ENCODE data around the gene MYO1D. TPM values are rescaled to one million over a fixed set of nuclear protein-coding genes. Genes with fewer than 3 reads are reported as not detected.
A peak's percentile ranks its signal among the peaks of the same experiment; 100 is the strongest.

Gene MYO1D
- total and polyA plus RNA-seq, 2 of the 13 experiments (the other 11 are each of a cell fraction or from before 2014, with no cell fraction given) = 13.2 to 17.3 TPM

GRCh38 chr17:32486701-32487472 lies 390.0 kb downstream of the MYO1D start, which contains the start of gene CDK5R1 (continued):
- no peak for TF ChIP-seq ZNF513 (CRISPR knock-in tag; conservative IDR thresholded peaks at IDR 0.05)
- TF ChIP-seq FOXJ3 (CRISPR knock-in tag; IDR thresholded peaks at IDR 0.05; ENCODE audit: borderline replicate concordance) = no peak
- no peak; the same call in 1 of the 2 replicates for TF ChIP-seq ZNF564 (CRISPR knock-in tag; IDR thresholded peaks at IDR 0.05)
- no peak for TF ChIP-seq TAF1 (CRISPR knock-in tag; IDR thresholded peaks at IDR 0.05)
- no peak for TF ChIP-seq EEA1 (CRISPR knock-in tag; IDR thresholded peaks at IDR 0.05; ENCODE audit: borderline replicate concordance)
- TF ChIP-seq PRDM4 (CRISPR knock-in tag; IDR thresholded peaks at IDR 0.05; ENCODE audit: borderline replicate concordance) = no peak
- no peak for TF ChIP-seq ZNF770 (CRISPR knock-in tag; IDR thresholded peaks at IDR 0.05)
- 0 out of 2 replicates have a peak, but pooled peaks have one; percentile 21 for TF ChIP-seq REPIN1 (CRISPR knock-in tag; IDR thresholded peaks at IDR 0.05; ENCODE audit: borderline replicate concordance, low read depth)
- no peak for TF ChIP-seq TEAD2 (CRISPR knock-in tag; IDR thresholded peaks at IDR 0.05)
- no peak for TF ChIP-seq SMARCC2 (IDR thresholded peaks at IDR 0.05)
- TF ChIP-seq ZNF296 (CRISPR knock-in tag; conservative IDR thresholded peaks at IDR 0.05) = no peak
- no peak for TF ChIP-seq ETS1 (CRISPR knock-in tag; IDR thresholded peaks at IDR 0.05)
- TF ChIP-seq ZNF543 (CRISPR knock-in tag; IDR thresholded peaks at IDR 0.05) = no peak
- TF ChIP-seq TAF15 (IDR thresholded peaks at IDR 0.05; ENCODE audit: low read depth, low read length, poor library complexity, severe bottlenecking) = no peak
- no peak for TF ChIP-seq ZNF207 (IDR thresholded peaks at IDR 0.05; ENCODE audit: borderline replicate concordance)
- no peak for TF ChIP-seq NKX3-1 (CRISPR knock-in tag; IDR thresholded peaks at IDR 0.05)
- 0 out of 2 replicates have a peak, but pooled peaks have one; percentile 67 for TF ChIP-seq ZNF329 (CRISPR knock-in tag; IDR thresholded peaks at IDR 0.05; ENCODE audit: low read depth)
- no peak; the same call in 1 of the 2 replicates for TF ChIP-seq ZNF746 (CRISPR knock-in tag; IDR thresholded peaks at IDR 0.05)
- TF ChIP-seq ZSCAN5A (CRISPR knock-in tag; IDR thresholded peaks at IDR 0.05; ENCODE audit: borderline replicate concordance) = no peak
- no peak for TF ChIP-seq ZNF230 (CRISPR knock-in tag; IDR thresholded peaks at IDR 0.05)
- TF ChIP-seq PRPF4 (IDR thresholded peaks at IDR 0.05; ENCODE audit: low read depth, low read length, poor library complexity, severe bottlenecking) = no peak

All from HepG2 (cell line).